Germinal center (tissue), 1 donor: ENCODE data around the gene PRDM16.

Source experiments
- DNase-seq: peaks from one replicate; pipeline ENCODE4 v3.0.0; 2012; ENCODE audit warnings: mixed read lengths, low spot score

The PRDM16 gene

GRCh38 chr1:3208819-3209200 lies 139.8 kb downstream of the PRDM16 start:
- DNase-seq, result no peak

DNA sequence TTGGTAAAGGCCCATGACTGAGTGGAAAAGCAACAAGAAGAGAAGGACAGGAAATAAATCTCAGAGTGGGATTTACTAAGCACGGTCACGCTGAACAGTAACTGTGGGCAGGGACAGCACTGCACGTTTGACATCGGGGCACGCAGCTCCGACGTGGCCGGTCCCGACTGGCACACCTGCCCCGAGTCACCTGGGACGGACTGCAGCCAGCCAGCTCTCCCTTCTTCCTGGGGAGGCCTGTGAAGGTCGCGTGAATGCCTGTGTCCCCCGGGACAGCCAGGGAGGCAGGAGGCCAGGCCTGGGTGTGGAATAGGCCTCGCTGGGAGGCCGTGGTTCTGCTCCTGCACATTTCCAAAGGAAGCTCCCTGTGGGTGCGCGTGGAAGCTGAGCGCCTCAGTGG lies 140.2 kb downstream of the PRDM16 start:
- no peak for DNase-seq

DNA sequence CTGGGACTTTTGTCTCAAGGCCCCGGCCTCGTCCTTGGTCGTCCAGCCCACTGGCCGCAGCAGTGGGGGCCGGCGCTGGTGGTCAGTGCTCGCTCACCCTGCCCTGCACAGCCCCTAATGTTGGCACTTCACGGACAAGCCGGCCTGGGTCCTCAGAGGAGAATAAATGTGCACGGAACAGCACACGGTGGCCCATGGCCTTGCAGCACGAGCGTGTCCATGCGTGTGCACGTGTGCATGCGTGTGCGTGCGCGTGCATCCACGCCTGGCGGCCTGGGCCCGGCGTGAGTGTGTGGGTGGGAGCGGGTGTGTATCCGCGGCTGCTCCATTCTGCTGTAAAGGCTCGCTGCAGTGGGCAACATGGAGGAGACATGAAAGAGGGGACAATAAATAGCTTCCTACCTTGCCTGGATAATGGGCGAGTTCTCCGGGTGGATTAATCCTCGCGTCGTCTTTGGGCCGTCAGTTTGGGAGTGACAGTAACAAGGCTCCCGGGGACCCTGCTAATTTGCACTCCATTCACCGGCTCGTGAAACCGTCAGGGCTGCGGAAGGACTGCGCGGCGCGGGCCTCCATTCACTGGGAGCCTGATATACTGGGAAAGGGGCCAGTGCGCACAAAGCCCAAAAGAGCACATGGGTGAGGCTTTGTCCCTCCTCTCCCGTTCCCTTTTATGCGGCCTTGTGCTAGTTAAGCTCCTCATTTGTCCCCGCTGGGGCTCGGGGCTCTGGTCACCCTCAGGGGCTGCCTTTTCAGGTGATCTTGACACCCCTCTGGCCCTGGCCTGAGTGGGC lies 142.8 kb downstream of the PRDM16 start:
- DNase-seq, result no peak

GRCh38 chr1:3212453-3213355 lies 143.7 kb downstream of the PRDM16 start:
- no peak for DNase-seq

- no peak for DNase-seq
Observed at GRCh38 chr1:3213730-3214129, 144.7 kb downstream of the PRDM16 start.

- DNase-seq, result no peak
Observed at GRCh38 chr1:3215198-3216014, 146.4 kb downstream of the PRDM16 start.

GRCh38 chr1:3216015-3216391 lies 147.0 kb downstream of the PRDM16 start:
- no peak for DNase-seq

- DNase-seq, result no peak
Observed at GRCh38 chr1:3217181-3217641, 148.2 kb downstream of the PRDM16 start.

GRCh38 chr1:3217979-3218679 lies 149.1 kb downstream of the PRDM16 start:
- DNase-seq, result no peak

- no peak for DNase-seq
Observed at GRCh38 chr1:3219005-3219790, 150.2 kb downstream of the PRDM16 start.

GRCh38 chr1:3219791-3220467 lies 150.9 kb downstream of the PRDM16 start:
- no peak for DNase-seq

- no peak for DNase-seq
Observed at GRCh38 chr1:3221112-3222041, 152.4 kb downstream of the PRDM16 start.

- peak; percentile 27 for DNase-seq
Observed at GRCh38 chr1:3222042-3222692, 153.2 kb downstream of the PRDM16 start.

DNA sequence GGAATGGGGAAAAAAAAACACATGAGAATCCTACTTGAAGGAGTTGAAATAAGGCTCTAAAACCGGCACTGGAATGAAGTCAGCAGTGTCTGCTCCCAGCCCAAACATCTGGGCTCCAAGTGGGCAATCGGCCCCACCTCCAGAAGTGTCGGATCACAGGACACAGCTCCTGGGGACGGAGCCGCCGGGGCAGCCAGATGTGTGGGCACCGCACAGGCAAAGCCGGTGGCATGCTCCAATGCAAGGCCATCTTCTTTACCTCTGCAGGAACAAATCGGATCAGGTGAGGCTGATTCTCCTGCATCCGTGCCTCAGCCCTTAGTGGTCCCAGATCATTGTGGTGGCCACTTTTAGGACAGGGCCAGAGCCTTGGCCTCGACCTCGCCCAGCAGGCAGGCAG lies 156.7 kb downstream of the PRDM16 start:
- DNase-seq, result no peak

GRCh38 chr1:3226191-3226590 lies 157.2 kb downstream of the PRDM16 start:
- DNase-seq, result no peak

DNA sequence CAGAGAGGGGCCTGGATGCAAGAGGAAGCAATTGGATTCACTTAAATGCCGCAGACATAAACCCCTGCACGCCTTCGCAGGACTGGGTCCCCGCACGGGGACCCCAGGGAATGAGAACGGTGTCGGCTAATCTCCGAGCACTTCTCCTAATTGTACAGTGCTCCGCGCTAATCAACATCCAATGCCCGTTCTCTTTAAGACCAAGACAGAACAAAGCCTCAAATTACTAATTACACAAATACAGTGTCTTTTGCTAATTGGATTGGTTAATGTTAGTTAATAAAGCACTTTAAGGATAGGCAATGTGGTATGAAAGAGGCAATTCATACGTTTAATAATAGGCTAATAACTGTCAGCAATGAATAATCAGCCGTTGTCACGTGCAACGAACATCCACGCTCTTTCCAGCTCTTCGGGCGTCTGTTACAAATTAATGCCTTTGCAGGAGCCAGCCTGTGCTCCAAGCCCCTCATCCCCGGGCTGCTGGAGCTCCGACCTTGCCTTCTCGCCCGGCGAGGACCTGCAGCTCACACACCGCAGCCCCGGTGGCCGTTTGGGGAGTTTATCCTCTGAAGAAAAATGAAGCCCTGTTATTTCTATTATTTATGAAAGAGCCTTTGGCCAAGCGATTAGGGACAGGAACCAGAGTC lies 157.8 kb downstream of the PRDM16 start:
- no peak for DNase-seq

- DNase-seq, result no peak
Observed at GRCh38 chr1:3227351-3227704, 158.3 kb downstream of the PRDM16 start.

DNA sequence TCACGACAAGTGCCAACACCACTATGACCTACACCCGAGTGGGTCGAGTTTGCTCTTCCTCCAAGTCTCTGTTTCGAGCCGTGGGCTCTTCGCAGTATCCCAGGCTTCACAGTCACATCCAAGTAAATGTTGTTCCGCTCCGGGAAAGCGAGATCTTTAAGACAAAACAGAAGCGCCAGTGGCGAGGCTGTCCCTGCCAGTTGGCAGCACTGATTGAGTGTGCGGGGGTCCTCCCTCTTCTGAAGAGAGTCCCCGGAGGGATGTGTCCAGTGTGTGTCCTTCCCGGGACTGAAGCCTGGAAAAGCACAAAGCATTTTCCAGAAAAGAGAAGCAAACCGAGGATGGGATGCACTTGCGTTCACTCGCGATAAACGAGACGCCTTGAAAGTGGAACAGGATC lies 158.9 kb downstream of the PRDM16 start:
- DNase-seq, result no peak
